CD4-positive, alpha-beta T cell treated with Interleukin-1 beta for 1 hour (primary cell): ENCODE measurements around the gene ZFYVE21.
"Not testable (repeated sequence)": the region's sequence is repeated elsewhere in the genome, so short reads cannot be mapped to it uniquely, and the experiment has no call there.

Experiments used
- DNase-seq, 2 donors: peaks; one replicate each; pipeline ENCODE4 v3.0.0-alpha.2; 2020 to 2022

The ZFYVE21 gene

GRCh38 chr14:103770902-103771301, 55.3 kb downstream of the ZFYVE21 start:
- no peak for DNase-seq

GRCh38 chr14:103772078-103772712, 56.6 kb downstream of the ZFYVE21 start:
- no peak for DNase-seq

GRCh38 chr14:103773521-103773920, 57.9 kb downstream of the ZFYVE21 start:
- no peak for DNase-seq

GRCh38 chr14:103775506-103775905, 59.9 kb downstream of the ZFYVE21 start:
- DNase-seq, result no peak

GRCh38 chr14:103776319-103776718, 60.7 kb downstream of the ZFYVE21 start:
- DNase-seq, result not testable (repeated sequence)

- no peak for DNase-seq
Measured at GRCh38 chr14:103782376-103782775, 66.8 kb downstream of the ZFYVE21 start.
